Stomach (tissue), 9 donors: ENCODE measurements around the gene ZNF112. TPM values are rescaled to one million over a fixed set of nuclear protein-coding genes. Genes with fewer than 3 reads are reported as not detected.

Experiments
- DNase-seq, 2 donors: peaks; one replicate each; pipeline versions ENCODE4 v3.0.0 to v3.0.0-alpha.2; 2013 to 2019
- H3K27ac ChIP-seq, 5 donors: fragments of 200-600 bp in 4 of 5; sonication (generic) in 4 of 5; one replicate each; pipeline ENCODE4 v1.5.1; 2013 to 2019; ENCODE audit warnings: mild to moderate bottlenecking in 1 of 5, moderate library complexity in 1 of 5
- H3K27me3 ChIP-seq, 3 donors: fragments of 200-600 bp; sonication (generic); one replicate each; pipeline ENCODE4 v1.5.1; 2017 to 2019; ENCODE audit warnings: mixed run types in 1 of 3
- H3K36me3 ChIP-seq, 4 donors: fragments of 200-600 bp; sonication (generic); 1 replicate in 3 of 4; 2 replicates in 1 of 4; pipeline ENCODE4 v1.5.1; 2016 to 2019
- H3K4me1 ChIP-seq, 4 donors: fragments of 200-600 bp; sonication (generic); one replicate each; pipeline ENCODE4 v1.5.1; 2016 to 2019
- H3K4me3 ChIP-seq, 4 donors: fragments of 200-600 bp; sonication (generic) in 3 of 4; one replicate each; pipeline ENCODE4 v1.5.1; 2016 to 2019; ENCODE audit warnings: mild to moderate bottlenecking in 1 of 4
- H3K9me3 ChIP-seq, 4 donors: fragments of 200-600 bp; sonication (generic); one replicate each; pipeline ENCODE4 v1.5.1; 2016 to 2019
- CTCF ChIP-seq, 7 experiments: fragments of 450-650 bp in 4 of 7; fragments of 200-600 bp in 3 of 7; sonication (generic) in 3 of 7; IDR thresholded peaks; one replicate each; pipeline ENCODE4 v1.5.1; 2016 to 2019; ENCODE audit warnings: antibody characterized with exemption in 7 of 7, control low read depth in 2 of 7, mild to moderate bottlenecking in 1 of 7
- EP300 ChIP-seq: sonication (generic); formaldehyde crosslinking; IDR thresholded peaks from one replicate; pipeline ENCODE4 v1.6.1; 2017; ENCODE audit warnings: antibody characterized with exemption
- POLR2A ChIP-seq, 4 donors: fragments of 450-650 bp; IDR thresholded peaks; one replicate each; pipeline ENCODE4 v1.6.1; 2016; ENCODE audit warnings: antibody characterized with exemption in 4 of 4, control low read depth in 2 of 4, mild to moderate bottlenecking in 1 of 4, moderate library complexity in 1 of 4
- POLR2AphosphoS5 ChIP-seq, 3 donors: sonication (generic); formaldehyde crosslinking; IDR thresholded peaks; one replicate each; pipeline ENCODE4 v1.6.1; 2016; ENCODE audit warnings: antibody characterized with exemption in 3 of 3
- WGBS, 5 donors: extraction: QIAGEN DNeasy Blood & Tissue Kit in 3 of 5; methylation state at CpG; one replicate each; pipeline versions ENCODE4 v1.1.5 to v1.1.7; 2013 to 2018; 5-methylcytosine and 5-hydroxymethylcytosine counted together
- intact Hi-C: fragments of 100-400 bp; cut with DNase I; formaldehyde crosslinking; loops from one replicate; pipeline ENCODE4 v1.15.1; 2023; ENCODE audit warnings: low total_unique reads
- polyA plus RNA-seq, 3 donors: library from polyadenylated mRNA; stranded (reverse); fragments of 200-250 nt; gene quantifications; one replicate each; pipeline ENCODE4 v1.2.3, GENCODE V29; 2013
- small RNA-seq, 4 donors: library from RNA; depleted of rRNA; stranded (forward); fragments of <200 nt; gene quantifications; one replicate each; pipeline ENCODE3, GENCODE V24; 2016
- total RNA-seq, 5 donors: library from RNA; depleted of rRNA; stranded (reverse); fragments of >200 nt; gene quantifications; one replicate each; pipeline versions ENCODE4 v1.1.0 to v1.2.3, GENCODE V29; 2014 to 2016
- donor health status: healthy with polysubstance abuse.
- donor health status: Bipolar disorder and iron deficiency.
- donor health status: healthy.

ZNF112 gene
- total and polyA plus RNA-seq, 8 donors: 1.1 to 20.1 (median 1.4) TPM

GRCh38 chr19:44280916-44281315, 75.6 kb downstream of the ZNF112 start:
- H3K4me3 ChIP-seq: no peak overlapping the region
- peaks cover 41 to 99% (median 90%) of the 10 kb centered on the region in 4 donors for H3K9me3 ChIP-seq
- TF ChIP-seq POLR2A (IDR thresholded peaks at IDR 0.05) (no peak), EP300 (no peak), CTCF (IDR thresholded peaks at IDR 0.05) (no peak), POLR2AphosphoS5 (IDR thresholded peaks at IDR 0.05) (no peak)
- H3K4me1 ChIP-seq: no peaks in the 10 kb centered on the region
- intact Hi-C loops: no loop called here
- no peak overlapping the region for H3K27ac ChIP-seq
- H3K36me3 ChIP-seq: peaks cover 0 to 62% (median 10%) of the 10 kb centered on the region in 4 donors
- no peaks in the 10 kb centered on the region for H3K27me3 ChIP-seq
- 88 to 95% (median 92%) methylated on average over 7 to 10 of the region's 10 CpGs for WGBS, 5 donors
- no peak for DNase-seq

GRCh38 chr19:44278181-44278690, 78.2 kb downstream of the ZNF112 start:
- Histone ChIP-seq H3K4me1 (no peaks in the 10 kb centered on the region), H3K27ac (no peak overlapping the region), H3K36me3 (peaks cover 0 to 63% (median 20%) of the 10 kb centered on the region in 4 donors), H3K27me3 (no peaks in the 10 kb centered on the region), H3K9me3 (peaks cover 31 to 99% (median 82%) of the 10 kb centered on the region in 4 donors), H3K4me3 (no peak overlapping the region)
- 90 to 96% (median 94%) methylated on average over 4 of the region's 4 CpGs for WGBS, 5 donors
- TF ChIP-seq EP300 (no peak), POLR2A (IDR thresholded peaks at IDR 0.05) (no peak), CTCF (IDR thresholded peaks at IDR 0.05) (no peak), POLR2AphosphoS5 (IDR thresholded peaks at IDR 0.05) (no peak)
- no peak for DNase-seq
- intact Hi-C loops: no loop called here

GRCh38 chr19:44277331-44277730, 79.1 kb downstream of the ZNF112 start:
- Histone ChIP-seq H3K36me3 (peaks cover 0 to 63% (median 18%) of the 10 kb centered on the region in 4 donors), H3K4me1 (no peaks in the 10 kb centered on the region), H3K27ac (no peak overlapping the region), H3K27me3 (no peaks in the 10 kb centered on the region), H3K9me3 (peaks cover 27 to 99% (median 81%) of the 10 kb centered on the region in 4 donors), H3K4me3 (no peak overlapping the region)
- no peak for DNase-seq
- intact Hi-C loops: no loop called here
- WGBS, 5 donors: 92 to 100% (median 93%) methylated on average over 1 of the region's 1 CpG
- TF ChIP-seq EP300: no peak
- TF ChIP-seq POLR2A (IDR thresholded peaks at IDR 0.05): no peak
- TF ChIP-seq POLR2AphosphoS5 (IDR thresholded peaks at IDR 0.05): no peak

Small RNAs within 50 kb of the gene (small RNA-seq; reads per million reads assigned to genes)
- gene NDUFA3P1: 0 reads per million in 4 donors

Other genes starting within 250 kb of the ZNF112 start
- 1 to 10 TPM in 4 of 5 donors, under 1 TPM in 1; 0.29 to 8.3 (median 2.7) TPM for gene ZNF225, start 243.3 kb downstream of the ZNF112 start, total RNA-seq
- 1 to 10 TPM in 2 of 3 donors, under 1 TPM in 1; 1.00 to 1.8 (median 1.2) TPM for gene ZNF225, start 243.3 kb downstream of the ZNF112 start, polyA plus RNA-seq
- gene ZNF234, start 215.1 kb downstream of the ZNF112 start, total RNA-seq: 10 to 100 TPM in 1 of 5 donors, 1 to 10 TPM in 3, under 1 TPM in 1; 0.58 to 11.6 (median 3.8) TPM
- 1 to 10 TPM; 1.6 to 1.7 (median 1.6) TPM for gene ZNF234, start 215.1 kb downstream of the ZNF112 start, polyA plus RNA-seq
- 10 to 100 TPM in 3 of 5 donors, 1 to 10 TPM in 2; 9.3 to 49.2 (median 25.8) TPM for gene ZNF226, start 191.6 kb downstream of the ZNF112 start, total RNA-seq
- 10 to 100 TPM; 11.7 to 21.4 (median 14.9) TPM for gene ZNF226, start 191.6 kb downstream of the ZNF112 start, polyA plus RNA-seq
- 10 to 100 TPM in 2 of 5 donors, 1 to 10 TPM in 1, under 1 TPM in 2; 0.58 to 31.9 (median 6.7) TPM for gene ZNF227, start 144.1 kb downstream of the ZNF112 start, total RNA-seq
- gene ZNF227, start 144.1 kb downstream of the ZNF112 start, polyA plus RNA-seq: 1 to 10 TPM; 3.1 to 7.9 (median 3.5) TPM
- gene ZNF233, start 96.8 kb downstream of the ZNF112 start, total RNA-seq: 1 to 10 TPM in 1 of 5 donors, under 1 TPM in 1, not detected in 3; 0.58 to 3.7 TPM
- under 1 TPM; 0.25 to 0.46 (median 0.43) TPM for gene ZNF233, start 96.8 kb downstream of the ZNF112 start, polyA plus RNA-seq
- gene ZNF235, start 51.7 kb downstream of the ZNF112 start, total RNA-seq: 10 to 100 TPM in 1 of 5 donors, 1 to 10 TPM in 3, under 1 TPM in 1; 0.89 to 14.9 (median 2.9) TPM
- gene ZNF235, start 51.7 kb downstream of the ZNF112 start, polyA plus RNA-seq: 1 to 10 TPM; 1.1 to 1.5 (median 1.2) TPM
- gene ZNF285, start 44.9 kb upstream of the ZNF112 start, total RNA-seq: 1 to 10 TPM in 2 of 5 donors, under 1 TPM in 3; 0.43 to 5.0 (median 0.89) TPM
- gene ZNF285, start 44.9 kb upstream of the ZNF112 start, polyA plus RNA-seq: 1 to 10 TPM in 1 of 3 donors, under 1 TPM in 2; 0.25 to 1.4 (median 0.46) TPM
- gene ZNF229, start 91.8 kb upstream of the ZNF112 start, total RNA-seq: 10 to 100 TPM in 2 of 5 donors, 1 to 10 TPM in 1, not detected in 2; 1.3 to 12.6 (median 10.1) TPM
- gene ZNF229, start 91.8 kb upstream of the ZNF112 start, polyA plus RNA-seq: 1 to 10 TPM in 2 of 3 donors, under 1 TPM in 1; 0.44 to 1.8 (median 1.4) TPM
- 10 to 100 TPM in 4 of 5 donors, under 1 TPM in 1; 0.58 to 94.7 (median 20.9) TPM for gene ZNF180, start 143.8 kb upstream of the ZNF112 start, total RNA-seq
- 1 to 10 TPM; 2.7 to 4.6 (median 2.9) TPM for gene ZNF180, start 143.8 kb upstream of the ZNF112 start, polyA plus RNA-seq
- under 1 TPM in 1 of 5 donors, not detected in 4; 0.55 TPM for gene CEACAM20, start 173.0 kb upstream of the ZNF112 start, total RNA-seq
- not detected for gene CEACAM20, start 173.0 kb upstream of the ZNF112 start, polyA plus RNA-seq